GM23338 (cell line): ENCODE results near the gene ADAM15. TPM values are rescaled to one million over a fixed set of nuclear protein-coding genes. Genes with fewer than 3 reads are reported as not detected.

ENCODE experiments used
- ATAC-seq: fragments of 200-7000 bp; cut with Tn5 transposase; 3 replicates; pipeline ENCODE4 v1.9.1; 2020
- DNase-seq: peaks from one replicate; pipeline ENCODE4 v3.0.0-alpha.2; 2015; ENCODE audit warnings: low spot score
- H2AFZ ChIP-seq: fragments of 200-600 bp; sonication (generic); 2 replicates; pipeline ENCODE4 v1.8.0; 2016; ENCODE audit warnings: antibody characterized with exemption, mild to moderate bottlenecking, moderate library complexity
- H3F3A ChIP-seq: fragments of 200-600 bp; sonication (generic); replicated peaks from 2 replicates; pipeline ENCODE4 v1.8.0; 2017; ENCODE audit warnings: antibody characterized with exemption, mixed run types, low read depth
- H3K27ac ChIP-seq: fragments of 200-600 bp; sonication (generic); 2 replicates; pipeline ENCODE4 v1.6.1; 2016; ENCODE audit warnings: low read depth
- H3K27me3 ChIP-seq: fragments of 200-600 bp; sonication (generic); 2 replicates; pipeline ENCODE4 v1.8.0; 2016; ENCODE audit warnings: mild to moderate bottlenecking, mixed run types, moderate library complexity; ENCODE audit not compliant: insufficient read depth
- H3K36me3 ChIP-seq: fragments of 200-600 bp; sonication (generic); 2 replicates; pipeline ENCODE4 v1.8.0; 2016; ENCODE audit warnings: mild to moderate bottlenecking; ENCODE audit not compliant: insufficient read depth
- H3K4me1 ChIP-seq: fragments of 200-600 bp; sonication (generic); 2 replicates; pipeline ENCODE4 v1.8.0; 2016; ENCODE audit warnings: mild to moderate bottlenecking, moderate library complexity; ENCODE audit not compliant: insufficient read depth
- H3K4me2 ChIP-seq: fragments of 200-600 bp; sonication (generic); 2 replicates; pipeline ENCODE4 v1.7.1; 2017; ENCODE audit warnings: mixed run types
- H3K4me3 ChIP-seq: fragments of 200-600 bp; sonication (generic); 2 replicates; pipeline ENCODE4 v1.6.1; 2016; ENCODE audit warnings: mixed run types
- H3K79me2 ChIP-seq: fragments of 200-600 bp; sonication (generic); replicated peaks from 2 replicates; pipeline ENCODE4 v1.8.0; 2017; ENCODE audit warnings: mild to moderate bottlenecking; ENCODE audit not compliant: insufficient read depth
- H3K9me2 ChIP-seq: fragments of 200-600 bp; sonication (generic); 2 replicates; pipeline ENCODE4 v1.8.0; 2017; ENCODE audit not compliant: insufficient read depth
- H4K20me1 ChIP-seq: fragments of 200-600 bp; sonication (generic); replicated peaks from 2 replicates; pipeline ENCODE4 v1.8.0; 2017; ENCODE audit warnings: mild to moderate bottlenecking; ENCODE audit not compliant: insufficient read depth
- H3K27ac Mint-ChIP-seq: 2 replicates; pipeline ENCODE4 v1.8.0; 2020; ENCODE audit warnings: inconsistent platforms, mild to moderate bottlenecking, moderate library complexity, mixed read lengths
- H3K27me3 Mint-ChIP-seq: 3 replicates; pipeline ENCODE4 v1.8.0; 2022; ENCODE audit warnings: low read depth, mild to moderate bottlenecking, moderate library complexity, mixed read lengths, inconsistent platforms; ENCODE audit not compliant: insufficient read depth, poor library complexity
- H3K36me3 Mint-ChIP-seq: 3 replicates; pipeline ENCODE4 v1.8.0; 2021; ENCODE audit warnings: low read depth, mild to moderate bottlenecking, inconsistent platforms, moderate library complexity, mixed read lengths
- H3K4me1 Mint-ChIP-seq: 3 replicates; pipeline ENCODE4 v1.8.0; 2020; ENCODE audit warnings: mild to moderate bottlenecking, inconsistent platforms, mixed read lengths
- H3K4me3 Mint-ChIP-seq: 3 replicates; pipeline ENCODE4 v1.8.0; 2021; ENCODE audit warnings: moderate library complexity, mild to moderate bottlenecking, inconsistent platforms, mixed read lengths
- H3K9me3 Mint-ChIP-seq: 3 replicates; pipeline ENCODE4 v1.8.0; 2020; ENCODE audit warnings: moderate library complexity, mild to moderate bottlenecking, inconsistent platforms, mixed read lengths
- CREB1 ChIP-seq: fragments of 250-450 bp; sonication (Bioruptor Pico); IDR thresholded peaks from 2 replicates; pipeline ENCODE4 v1.5.0; 2020; ENCODE audit warnings: low read depth, mild to moderate bottlenecking, moderate library complexity
- EZH2 ChIP-seq: fragments of 200-600 bp; sonication (generic); IDR thresholded peaks from one replicate; pipeline ENCODE4 v1.8.0; 2017; ENCODE audit warnings: antibody characterized with exemption, mild to moderate bottlenecking, low read depth; ENCODE audit not compliant: unreplicated experiment
- EZH2phosphoT487 ChIP-seq: fragments of 200-600 bp; sonication (generic); IDR thresholded peaks from one replicate; pipeline ENCODE4 v1.8.1; 2018; ENCODE audit warnings: antibody characterized with exemption; ENCODE audit not compliant: unreplicated experiment
- JUNB ChIP-seq: IDR thresholded peaks from one replicate; pipeline ENCODE4 v1.6.1; 2016; ENCODE audit warnings: antibody characterized with exemption; ENCODE audit not compliant: unreplicated experiment
- NANOG ChIP-seq: IDR thresholded peaks from 2 replicates; pipeline ENCODE4 v1.6.1; 2016; ENCODE audit warnings: antibody characterized with exemption, borderline replicate concordance
- POLR2AphosphoS5 ChIP-seq: IDR thresholded peaks from 2 replicates; pipeline ENCODE4 v1.6.1; 2016; ENCODE audit warnings: antibody characterized with exemption, low read depth
- STAT1 ChIP-seq: IDR thresholded peaks from one replicate; pipeline ENCODE4 v1.6.1; 2016; ENCODE audit warnings: antibody characterized with exemption; ENCODE audit not compliant: unreplicated experiment
- ZNF114 ChIP-seq: fragments of 250-450 bp; sonication (Bioruptor Pico); IDR thresholded peaks from 2 replicates; pipeline ENCODE4 v1.5.0; 2020; ENCODE audit warnings: mild to moderate bottlenecking, moderate library complexity
- ZNF331 ChIP-seq: fragments of 250-450 bp; sonication (Bioruptor Pico); IDR thresholded peaks from 2 replicates; pipeline ENCODE4 v1.5.0; 2020; ENCODE audit warnings: low read depth, mild to moderate bottlenecking, moderate library complexity
- polyA plus RNA-seq: library from polyadenylated mRNA; unstranded; fragments of >200 nt; fragmentation: Nextera tagmentation; extraction: Ambion mirVana; gene quantifications from 2 replicates; pipeline ENCODE4 v1.2.1, GENCODE V29; 2016
- total RNA-seq: library from RNA; depleted of rRNA; stranded (reverse); fragments of >200 nt; shearing (Covaris generic); gene quantifications from 2 replicates; pipeline ENCODE4 v1.2.3, GENCODE V29; 2014
- TF ChIP-seq, protein P1 (sequence below): IDR thresholded peaks from one replicate; pipeline ENCODE4 v1.6.1; 2018; ENCODE audit warnings: antibody characterized with exemption; ENCODE audit not compliant: unreplicated experiment
- TF ChIP-seq, protein P2 (sequence below), 2 experiments: fragments of 200-600 bp in 1 of 2; sonication (generic) in 1 of 2; conservative IDR thresholded peaks; 2 replicates each; pipeline versions ENCODE4 v1.5.1 to v1.6.1; 2016 to 2017; ENCODE audit warnings: antibody characterized with exemption in 2 of 2, low read depth in 2 of 2, mild to moderate bottlenecking in 2 of 2, moderate library complexity in 1 of 2
- TF ChIP-seq, protein P3 (sequence below): IDR thresholded peaks from 2 replicates; pipeline ENCODE4 v1.6.1; 2016; ENCODE audit warnings: antibody characterized with exemption
- TF ChIP-seq, protein P4 (sequence below): fragments of 250-450 bp; sonication (Bioruptor Pico); IDR thresholded peaks from 2 replicates; pipeline ENCODE4 v1.5.0; 2020; ENCODE audit warnings: mild to moderate bottlenecking, moderate library complexity

ADAM15 gene
- total and polyA plus RNA-seq, 2 experiments from 2014 or later: 24.2 to 31.1 TPM

DNA sequence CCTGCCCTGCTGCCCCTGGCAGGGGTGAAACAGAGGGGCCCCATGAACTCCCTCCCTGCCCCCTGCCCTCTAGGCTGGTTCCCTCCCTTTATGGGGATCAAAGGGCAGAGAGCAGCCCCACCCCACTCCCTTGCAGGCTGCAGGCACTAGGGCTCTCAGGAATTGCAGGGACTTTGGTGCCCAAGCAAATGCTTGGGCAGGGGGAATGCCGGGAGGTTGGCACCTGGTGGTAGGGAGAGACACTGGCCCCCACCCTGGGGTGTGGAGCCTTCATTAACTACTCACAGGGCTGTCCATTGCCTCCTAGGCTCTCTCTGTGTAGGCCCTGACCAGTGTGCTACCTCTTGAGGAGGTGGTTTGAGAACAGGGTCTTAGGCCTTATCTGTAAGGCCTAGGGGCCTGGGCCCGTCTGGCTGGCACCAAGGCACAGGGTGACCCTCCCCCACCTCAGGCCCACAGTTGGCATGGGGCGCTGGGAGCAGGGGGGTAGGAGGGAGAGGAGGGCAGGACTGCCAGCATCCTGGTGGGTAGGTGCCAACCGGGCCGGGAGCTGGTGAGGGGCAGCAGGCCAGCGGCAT, 43.8 kb upstream of the ADAM15 start:
- H3F3A ChIP-seq: peaks cover 4% of the 10 kb centered on the region; the same call in 1 of the 2 replicates
- H3K27me3 ChIP-seq: no peaks in the 10 kb centered on the region
- no peak for ATAC-seq
- H3K4me2 ChIP-seq: no peak overlapping the region
- TF ChIP-seq ZNF331 (CRISPR knock-in tag) (no peak), ZNF114 (no peak), JUNB (no peak), POLR2AphosphoS5 (no peak), NANOG (no peak), CREB1 (CRISPR knock-in tag) (no peak), STAT1 (no peak), EZH2phosphoT487 (no peak), EZH2 (no peak)
- TF ChIP-seq, protein P1, sequence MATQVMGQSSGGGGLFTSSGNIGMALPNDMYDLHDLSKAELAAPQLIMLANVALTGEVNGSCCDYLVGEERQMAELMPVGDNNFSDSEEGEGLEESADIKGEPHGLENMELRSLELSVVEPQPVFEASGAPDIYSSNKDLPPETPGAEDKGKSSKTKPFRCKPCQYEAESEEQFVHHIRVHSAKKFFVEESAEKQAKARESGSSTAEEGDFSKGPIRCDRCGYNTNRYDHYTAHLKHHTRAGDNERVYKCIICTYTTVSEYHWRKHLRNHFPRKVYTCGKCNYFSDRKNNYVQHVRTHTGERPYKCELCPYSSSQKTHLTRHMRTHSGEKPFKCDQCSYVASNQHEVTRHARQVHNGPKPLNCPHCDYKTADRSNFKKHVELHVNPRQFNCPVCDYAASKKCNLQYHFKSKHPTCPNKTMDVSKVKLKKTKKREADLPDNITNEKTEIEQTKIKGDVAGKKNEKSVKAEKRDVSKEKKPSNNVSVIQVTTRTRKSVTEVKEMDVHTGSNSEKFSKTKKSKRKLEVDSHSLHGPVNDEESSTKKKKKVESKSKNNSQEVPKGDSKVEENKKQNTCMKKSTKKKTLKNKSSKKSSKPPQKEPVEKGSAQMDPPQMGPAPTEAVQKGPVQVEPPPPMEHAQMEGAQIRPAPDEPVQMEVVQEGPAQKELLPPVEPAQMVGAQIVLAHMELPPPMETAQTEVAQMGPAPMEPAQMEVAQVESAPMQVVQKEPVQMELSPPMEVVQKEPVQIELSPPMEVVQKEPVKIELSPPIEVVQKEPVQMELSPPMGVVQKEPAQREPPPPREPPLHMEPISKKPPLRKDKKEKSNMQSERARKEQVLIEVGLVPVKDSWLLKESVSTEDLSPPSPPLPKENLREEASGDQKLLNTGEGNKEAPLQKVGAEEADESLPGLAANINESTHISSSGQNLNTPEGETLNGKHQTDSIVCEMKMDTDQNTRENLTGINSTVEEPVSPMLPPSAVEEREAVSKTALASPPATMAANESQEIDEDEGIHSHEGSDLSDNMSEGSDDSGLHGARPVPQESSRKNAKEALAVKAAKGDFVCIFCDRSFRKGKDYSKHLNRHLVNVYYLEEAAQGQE: no peak
- TF ChIP-seq, protein P2, sequence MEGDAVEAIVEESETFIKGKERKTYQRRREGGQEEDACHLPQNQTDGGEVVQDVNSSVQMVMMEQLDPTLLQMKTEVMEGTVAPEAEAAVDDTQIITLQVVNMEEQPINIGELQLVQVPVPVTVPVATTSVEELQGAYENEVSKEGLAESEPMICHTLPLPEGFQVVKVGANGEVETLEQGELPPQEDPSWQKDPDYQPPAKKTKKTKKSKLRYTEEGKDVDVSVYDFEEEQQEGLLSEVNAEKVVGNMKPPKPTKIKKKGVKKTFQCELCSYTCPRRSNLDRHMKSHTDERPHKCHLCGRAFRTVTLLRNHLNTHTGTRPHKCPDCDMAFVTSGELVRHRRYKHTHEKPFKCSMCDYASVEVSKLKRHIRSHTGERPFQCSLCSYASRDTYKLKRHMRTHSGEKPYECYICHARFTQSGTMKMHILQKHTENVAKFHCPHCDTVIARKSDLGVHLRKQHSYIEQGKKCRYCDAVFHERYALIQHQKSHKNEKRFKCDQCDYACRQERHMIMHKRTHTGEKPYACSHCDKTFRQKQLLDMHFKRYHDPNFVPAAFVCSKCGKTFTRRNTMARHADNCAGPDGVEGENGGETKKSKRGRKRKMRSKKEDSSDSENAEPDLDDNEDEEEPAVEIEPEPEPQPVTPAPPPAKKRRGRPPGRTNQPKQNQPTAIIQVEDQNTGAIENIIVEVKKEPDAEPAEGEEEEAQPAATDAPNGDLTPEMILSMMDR (conservative IDR thresholded peaks at IDR 0.05; ENCODE audit: low read depth in 2 of 2): no peak
- TF ChIP-seq, protein P3, sequence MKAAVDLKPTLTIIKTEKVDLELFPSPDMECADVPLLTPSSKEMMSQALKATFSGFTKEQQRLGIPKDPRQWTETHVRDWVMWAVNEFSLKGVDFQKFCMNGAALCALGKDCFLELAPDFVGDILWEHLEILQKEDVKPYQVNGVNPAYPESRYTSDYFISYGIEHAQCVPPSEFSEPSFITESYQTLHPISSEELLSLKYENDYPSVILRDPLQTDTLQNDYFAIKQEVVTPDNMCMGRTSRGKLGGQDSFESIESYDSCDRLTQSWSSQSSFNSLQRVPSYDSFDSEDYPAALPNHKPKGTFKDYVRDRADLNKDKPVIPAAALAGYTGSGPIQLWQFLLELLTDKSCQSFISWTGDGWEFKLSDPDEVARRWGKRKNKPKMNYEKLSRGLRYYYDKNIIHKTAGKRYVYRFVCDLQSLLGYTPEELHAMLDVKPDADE: no peak
- TF ChIP-seq, protein P4, sequence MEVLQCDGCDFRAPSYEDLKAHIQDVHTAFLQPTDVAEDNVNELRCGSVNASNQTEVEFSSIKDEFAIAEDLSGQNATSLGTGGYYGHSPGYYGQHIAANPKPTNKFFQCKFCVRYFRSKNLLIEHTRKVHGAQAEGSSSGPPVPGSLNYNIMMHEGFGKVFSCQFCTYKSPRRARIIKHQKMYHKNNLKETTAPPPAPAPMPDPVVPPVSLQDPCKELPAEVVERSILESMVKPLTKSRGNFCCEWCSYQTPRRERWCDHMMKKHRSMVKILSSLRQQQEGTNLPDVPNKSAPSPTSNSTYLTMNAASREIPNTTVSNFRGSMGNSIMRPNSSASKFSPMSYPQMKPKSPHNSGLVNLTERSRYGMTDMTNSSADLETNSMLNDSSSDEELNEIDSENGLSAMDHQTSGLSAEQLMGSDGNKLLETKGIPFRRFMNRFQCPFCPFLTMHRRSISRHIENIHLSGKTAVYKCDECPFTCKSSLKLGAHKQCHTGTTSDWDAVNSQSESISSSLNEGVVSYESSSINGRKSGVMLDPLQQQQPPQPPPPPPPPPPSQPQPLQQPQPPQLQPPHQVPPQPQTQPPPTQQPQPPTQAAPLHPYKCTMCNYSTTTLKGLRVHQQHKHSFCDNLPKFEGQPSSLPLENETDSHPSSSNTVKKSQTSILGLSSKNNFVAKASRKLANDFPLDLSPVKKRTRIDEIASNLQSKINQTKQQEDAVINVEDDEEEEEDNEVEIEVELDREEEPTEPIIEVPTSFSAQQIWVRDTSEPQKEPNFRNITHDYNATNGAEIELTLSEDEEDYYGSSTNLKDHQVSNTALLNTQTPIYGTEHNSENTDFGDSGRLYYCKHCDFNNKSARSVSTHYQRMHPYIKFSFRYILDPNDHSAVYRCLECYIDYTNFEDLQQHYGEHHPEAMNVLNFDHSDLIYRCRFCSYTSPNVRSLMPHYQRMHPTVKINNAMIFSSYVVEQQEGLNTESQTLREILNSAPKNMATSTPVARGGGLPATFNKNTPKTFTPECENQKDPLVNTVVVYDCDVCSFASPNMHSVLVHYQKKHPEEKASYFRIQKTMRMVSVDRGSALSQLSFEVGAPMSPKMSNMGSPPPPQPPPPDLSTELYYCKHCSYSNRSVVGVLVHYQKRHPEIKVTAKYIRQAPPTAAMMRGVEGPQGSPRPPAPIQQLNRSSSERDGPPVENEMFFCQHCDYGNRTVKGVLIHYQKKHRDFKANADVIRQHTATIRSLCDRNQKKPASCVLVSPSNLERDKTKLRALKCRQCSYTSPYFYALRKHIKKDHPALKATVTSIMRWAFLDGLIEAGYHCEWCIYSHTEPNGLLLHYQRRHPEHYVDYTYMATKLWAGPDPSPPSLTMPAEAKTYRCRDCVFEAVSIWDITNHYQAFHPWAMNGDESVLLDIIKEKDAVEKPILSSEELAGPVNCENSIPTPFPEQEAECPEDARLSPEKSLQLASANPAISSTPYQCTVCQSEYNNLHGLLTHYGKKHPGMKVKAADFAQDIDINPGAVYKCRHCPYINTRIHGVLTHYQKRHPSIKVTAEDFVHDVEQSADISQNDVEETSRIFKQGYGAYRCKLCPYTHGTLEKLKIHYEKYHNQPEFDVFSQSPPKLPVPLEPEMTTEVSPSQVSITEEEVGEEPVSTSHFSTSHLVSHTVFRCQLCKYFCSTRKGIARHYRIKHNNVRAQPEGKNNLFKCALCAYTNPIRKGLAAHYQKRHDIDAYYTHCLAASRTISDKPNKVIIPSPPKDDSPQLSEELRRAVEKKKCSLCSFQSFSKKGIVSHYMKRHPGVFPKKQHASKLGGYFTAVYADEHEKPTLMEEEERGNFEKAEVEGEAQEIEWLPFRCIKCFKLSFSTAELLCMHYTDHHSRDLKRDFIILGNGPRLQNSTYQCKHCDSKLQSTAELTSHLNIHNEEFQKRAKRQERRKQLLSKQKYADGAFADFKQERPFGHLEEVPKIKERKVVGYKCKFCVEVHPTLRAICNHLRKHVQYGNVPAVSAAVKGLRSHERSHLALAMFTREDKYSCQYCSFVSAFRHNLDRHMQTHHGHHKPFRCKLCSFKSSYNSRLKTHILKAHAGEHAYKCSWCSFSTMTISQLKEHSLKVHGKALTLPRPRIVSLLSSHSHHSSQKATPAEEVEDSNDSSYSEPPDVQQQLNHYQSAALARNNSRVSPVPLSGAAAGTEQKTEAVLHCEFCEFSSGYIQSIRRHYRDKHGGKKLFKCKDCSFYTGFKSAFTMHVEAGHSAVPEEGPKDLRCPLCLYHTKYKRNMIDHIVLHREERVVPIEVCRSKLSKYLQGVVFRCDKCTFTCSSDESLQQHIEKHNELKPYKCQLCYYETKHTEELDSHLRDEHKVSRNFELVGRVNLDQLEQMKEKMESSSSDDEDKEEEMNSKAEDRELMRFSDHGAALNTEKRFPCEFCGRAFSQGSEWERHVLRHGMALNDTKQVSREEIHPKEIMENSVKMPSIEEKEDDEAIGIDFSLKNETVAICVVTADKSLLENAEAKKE (CRISPR knock-in tag): no peak
- no peak overlapping the region for H3K4me3 ChIP-seq
- peaks cover 44% of the 10 kb centered on the region for H3K79me2 ChIP-seq
- peaks cover 42% of the 10 kb centered on the region for H3K4me1 ChIP-seq
- DNase-seq: no peak
- peaks cover 61% of the 10 kb centered on the region for H3K4me1 Mint-ChIP-seq
- peaks cover 4% of the 10 kb centered on the region; the same call in 1 of the 2 replicates for H4K20me1 ChIP-seq
- no peaks in the 10 kb centered on the region for H3K9me3 Mint-ChIP-seq
- no peak overlapping the region for H2AFZ ChIP-seq
- H3K27ac Mint-ChIP-seq: no peak overlapping the region
- H3K36me3 ChIP-seq: no peaks in the 10 kb centered on the region
- H3K4me3 Mint-ChIP-seq: no peak overlapping the region
- peaks cover 4% of the 10 kb centered on the region; the same call in 2 of the 3 replicates for H3K36me3 Mint-ChIP-seq
- H3K27ac ChIP-seq: no peak overlapping the region
- H3K9me2 ChIP-seq: no peaks in the 10 kb centered on the region
- peaks cover 16% of the 10 kb centered on the region for H3K27me3 Mint-ChIP-seq
